HTR-8/SVneo (cell line): ENCODE data around the gene SBNO2.

Experiments used
- DNase-seq: peaks from one replicate; pipeline ENCODE4 v3.0.0; 2011; ENCODE audit warnings: low spot score, mixed read lengths; ENCODE audit not compliant: insufficient read length
- FAIRE-seq: peaks from 2 replicates; lab custom pipeline; 2011; peaks lifted over from hg19 to GRCh38; lab: Jason Lieb, UNC

Gene SBNO2, protein sequence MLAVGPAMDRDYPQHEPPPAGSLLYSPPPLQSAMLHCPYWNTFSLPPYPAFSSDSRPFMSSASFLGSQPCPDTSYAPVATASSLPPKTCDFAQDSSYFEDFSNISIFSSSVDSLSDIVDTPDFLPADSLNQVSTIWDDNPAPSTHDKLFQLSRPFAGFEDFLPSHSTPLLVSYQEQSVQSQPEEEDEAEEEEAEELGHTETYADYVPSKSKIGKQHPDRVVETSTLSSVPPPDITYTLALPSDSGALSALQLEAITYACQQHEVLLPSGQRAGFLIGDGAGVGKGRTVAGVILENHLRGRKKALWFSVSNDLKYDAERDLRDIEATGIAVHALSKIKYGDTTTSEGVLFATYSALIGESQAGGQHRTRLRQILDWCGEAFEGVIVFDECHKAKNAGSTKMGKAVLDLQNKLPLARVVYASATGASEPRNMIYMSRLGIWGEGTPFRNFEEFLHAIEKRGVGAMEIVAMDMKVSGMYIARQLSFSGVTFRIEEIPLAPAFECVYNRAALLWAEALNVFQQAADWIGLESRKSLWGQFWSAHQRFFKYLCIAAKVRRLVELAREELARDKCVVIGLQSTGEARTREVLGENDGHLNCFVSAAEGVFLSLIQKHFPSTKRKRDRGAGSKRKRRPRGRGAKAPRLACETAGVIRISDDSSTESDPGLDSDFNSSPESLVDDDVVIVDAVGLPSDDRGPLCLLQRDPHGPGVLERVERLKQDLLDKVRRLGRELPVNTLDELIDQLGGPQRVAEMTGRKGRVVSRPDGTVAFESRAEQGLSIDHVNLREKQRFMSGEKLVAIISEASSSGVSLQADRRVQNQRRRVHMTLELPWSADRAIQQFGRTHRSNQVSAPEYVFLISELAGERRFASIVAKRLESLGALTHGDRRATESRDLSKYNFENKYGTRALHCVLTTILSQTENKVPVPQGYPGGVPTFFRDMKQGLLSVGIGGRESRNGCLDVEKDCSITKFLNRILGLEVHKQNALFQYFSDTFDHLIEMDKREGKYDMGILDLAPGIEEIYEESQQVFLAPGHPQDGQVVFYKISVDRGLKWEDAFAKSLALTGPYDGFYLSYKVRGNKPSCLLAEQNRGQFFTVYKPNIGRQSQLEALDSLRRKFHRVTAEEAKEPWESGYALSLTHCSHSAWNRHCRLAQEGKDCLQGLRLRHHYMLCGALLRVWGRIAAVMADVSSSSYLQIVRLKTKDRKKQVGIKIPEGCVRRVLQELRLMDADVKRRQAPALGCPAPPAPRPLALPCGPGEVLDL (N-terminal part only)

DNA sequence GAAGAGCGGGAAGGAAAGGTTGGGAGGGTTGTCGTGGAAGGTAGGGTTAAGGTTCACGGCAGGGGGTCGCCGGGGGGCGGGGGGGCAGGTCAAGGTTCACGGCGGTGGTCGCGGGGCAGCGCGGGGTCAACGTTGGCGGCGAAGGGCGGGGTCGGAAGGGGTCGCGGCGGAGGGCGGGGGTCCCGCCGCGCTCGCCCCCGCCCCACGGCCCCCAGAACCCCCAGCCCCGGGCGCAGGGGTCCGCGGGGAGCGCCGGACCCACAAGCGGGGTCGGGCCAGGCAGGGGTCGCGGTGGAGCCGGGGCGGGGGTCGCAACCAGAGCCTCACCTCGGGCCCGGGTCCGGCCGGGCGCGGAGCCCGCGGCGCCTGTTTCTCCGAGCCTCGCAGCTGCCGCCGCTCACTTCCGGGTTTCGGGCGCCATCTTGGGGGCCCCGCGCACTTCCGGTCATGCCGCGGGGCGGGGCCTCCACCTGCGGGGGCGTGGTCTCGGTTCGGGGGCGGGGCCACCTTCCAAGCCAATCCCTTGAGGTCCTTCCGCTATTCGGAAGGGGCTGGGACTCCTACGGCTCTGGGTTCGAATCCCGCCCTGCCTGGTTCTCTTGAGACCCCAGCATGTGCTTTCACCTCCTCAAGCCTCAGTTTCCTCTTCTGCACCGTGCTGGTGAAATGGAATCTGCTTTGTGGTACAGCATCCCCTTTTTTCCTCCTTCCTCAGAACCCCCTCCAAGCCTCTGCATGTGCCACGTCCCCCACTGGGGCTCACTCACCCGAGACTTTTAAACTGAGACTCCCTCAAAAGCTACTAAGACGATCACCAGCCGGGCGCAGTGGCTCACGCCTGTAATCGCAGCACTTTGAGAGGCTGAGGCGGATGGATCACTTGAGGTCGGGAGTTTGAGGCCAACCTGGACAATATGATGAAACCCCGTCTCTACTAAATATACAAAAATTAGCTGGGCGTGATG, at the start of gene SBNO2:
Gene SBNO2 (minus strand): TSS at position 424 of the 965 bp plus-strand sequence. CDS start 19,992 bp downstream, outside the sequence.
- DNase-seq = peak; percentile 78
- no peak for FAIRE-seq

DNA sequence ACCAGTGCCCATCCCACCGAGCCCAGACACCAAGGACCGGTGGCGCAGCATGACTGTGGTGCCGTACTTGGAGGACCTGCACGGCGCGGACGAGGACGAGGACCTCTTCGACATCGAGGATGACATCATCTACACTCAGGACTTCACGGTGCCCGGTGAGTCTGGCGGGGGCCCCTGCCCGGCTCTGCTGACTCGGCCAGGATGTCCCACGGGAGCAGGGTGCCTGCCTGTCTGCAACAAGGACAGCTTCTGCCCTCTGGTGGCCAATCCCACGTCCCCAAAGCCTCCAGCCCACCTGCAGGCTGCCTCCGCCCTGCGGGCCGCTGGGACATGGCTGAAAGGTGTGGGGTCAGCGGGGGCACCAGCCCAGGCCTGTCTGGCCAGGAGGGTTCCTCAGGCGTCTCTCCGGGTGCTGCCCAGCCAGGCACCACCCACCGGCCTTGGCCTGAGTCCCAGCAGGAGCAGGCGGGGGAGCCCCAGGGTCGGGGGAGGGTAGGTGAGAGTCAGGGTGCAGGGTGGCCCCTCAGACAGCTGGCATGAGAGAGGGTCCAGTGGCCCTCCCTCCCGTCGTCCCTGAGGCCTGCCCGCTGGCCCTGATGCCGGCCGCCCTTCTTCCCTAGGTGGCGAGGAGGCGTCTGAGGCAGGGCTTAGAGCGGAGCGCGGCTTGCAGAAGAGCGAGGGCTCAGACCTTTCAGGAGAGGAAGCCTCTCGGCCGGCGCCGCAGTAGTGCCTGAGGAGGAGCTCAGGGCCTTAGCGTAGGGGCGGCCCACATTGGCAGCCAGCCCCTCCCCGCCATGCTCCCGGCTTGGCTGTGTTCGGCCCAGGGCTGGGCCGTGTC, 49.2 kb upstream of the SBNO2 start:
- no peak for FAIRE-seq
- DNase-seq = peak; percentile 43

DNA sequence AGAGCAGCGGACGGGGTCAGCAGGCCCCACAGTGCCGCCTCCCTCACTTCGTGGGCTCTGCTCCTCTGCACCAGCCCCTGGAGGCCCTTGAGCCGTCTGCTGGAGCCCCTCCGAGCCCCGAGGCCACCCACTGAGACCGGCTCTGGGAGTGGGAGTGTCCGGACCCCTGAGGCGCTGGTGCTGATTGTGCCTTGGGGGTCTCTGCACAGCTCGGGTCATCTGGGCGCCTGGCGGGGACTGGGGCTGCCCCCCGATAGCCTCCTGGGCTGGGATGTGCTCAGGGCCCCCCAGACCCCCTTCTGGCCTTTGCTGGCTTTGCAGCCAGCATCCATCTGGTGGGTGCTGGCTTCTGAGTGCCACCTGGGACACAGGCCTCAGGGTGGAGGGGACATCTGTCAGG, 48.3 kb upstream of the SBNO2 start:
- DNase-seq (no peak), FAIRE-seq (no peak)

DNA sequence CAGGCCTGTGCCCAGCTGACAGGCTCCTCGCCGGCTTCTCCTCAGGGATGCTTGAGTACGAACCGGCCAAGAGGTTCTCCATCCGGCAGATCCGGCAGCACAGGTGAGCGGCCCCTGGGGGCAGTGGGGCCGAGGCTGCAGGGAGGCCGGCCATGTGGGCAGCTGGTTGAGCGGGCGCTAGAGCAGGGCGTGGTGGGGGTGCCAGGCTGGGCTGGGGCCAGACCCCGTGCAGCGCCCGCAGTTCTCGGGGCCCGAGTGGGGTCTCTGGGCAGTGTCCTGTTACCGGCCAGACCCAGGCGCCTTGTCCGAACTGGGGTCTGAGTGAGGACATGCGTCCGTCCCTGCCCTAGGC, 47.8 kb upstream of the SBNO2 start:
- DNase-seq (no peak), FAIRE-seq (no peak)

DNA sequence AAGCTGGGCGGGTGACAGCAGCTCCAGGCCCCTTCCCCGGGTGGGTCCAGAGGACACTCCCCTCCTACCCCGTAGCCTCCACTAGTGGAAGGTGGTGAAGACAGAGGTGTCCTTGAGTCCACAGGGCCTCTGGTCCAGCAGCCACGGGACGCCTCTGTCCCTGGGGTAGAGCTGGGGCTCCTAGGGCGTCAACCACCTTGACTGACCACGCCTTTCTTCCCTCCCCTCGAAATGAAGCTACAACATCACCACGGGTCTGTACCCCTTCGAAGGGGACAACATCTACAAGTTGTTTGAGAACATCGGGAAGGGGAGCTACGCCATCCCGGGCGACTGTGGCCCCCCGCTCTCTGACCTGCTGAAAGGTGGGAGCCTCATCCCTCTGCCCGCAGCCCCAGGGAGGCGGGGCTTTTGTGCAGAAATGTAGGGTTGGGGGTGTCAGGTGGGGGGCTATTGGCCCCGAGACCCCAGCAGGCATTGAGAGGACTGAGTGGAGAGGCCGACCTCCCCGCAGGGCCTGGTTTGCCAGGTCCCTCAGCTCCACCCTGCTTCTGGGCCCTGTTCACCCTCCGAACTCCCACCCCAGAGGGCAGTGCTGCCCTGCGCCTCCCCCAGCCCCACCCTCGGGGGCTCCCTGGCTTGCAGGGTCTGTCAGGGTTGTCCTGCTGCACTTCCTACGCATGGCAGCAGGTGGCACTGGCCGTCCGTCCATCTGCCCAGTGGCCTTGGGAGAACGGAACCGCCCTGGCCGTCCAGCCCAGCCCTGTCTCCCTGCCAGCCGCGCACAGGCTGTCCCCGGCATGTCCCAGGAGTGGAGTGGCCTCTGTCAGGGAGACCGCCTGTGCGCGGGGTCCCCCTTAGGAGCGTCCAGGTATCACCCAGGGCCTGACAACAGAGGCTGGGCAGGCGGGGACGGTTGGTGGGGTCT, 47.2 kb upstream of the SBNO2 start:
- FAIRE-seq = peak; percentile 28
- DNase-seq = no peak

DNA sequence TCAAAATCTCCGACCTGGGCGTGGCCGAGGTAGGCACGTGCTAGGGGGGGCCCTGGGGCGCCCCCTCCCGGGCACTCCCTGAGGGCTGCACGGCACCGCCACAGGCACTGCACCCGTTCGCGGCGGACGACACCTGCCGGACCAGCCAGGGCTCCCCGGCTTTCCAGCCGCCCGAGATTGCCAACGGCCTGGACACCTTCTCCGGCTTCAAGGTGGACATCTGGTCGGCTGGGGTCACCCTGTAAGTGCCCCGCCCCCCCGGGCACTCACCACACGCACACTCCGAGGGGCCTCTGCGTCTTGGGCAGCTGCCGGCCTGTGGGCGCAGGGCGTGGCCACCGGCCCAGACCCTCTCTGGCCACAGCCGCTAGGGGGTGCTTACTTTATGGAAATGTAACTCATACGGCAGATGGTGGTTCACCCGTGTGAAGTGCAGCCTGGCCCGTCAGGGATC, 46.4 kb upstream of the SBNO2 start:
- no peak for FAIRE-seq
- no peak for DNase-seq

DNA sequence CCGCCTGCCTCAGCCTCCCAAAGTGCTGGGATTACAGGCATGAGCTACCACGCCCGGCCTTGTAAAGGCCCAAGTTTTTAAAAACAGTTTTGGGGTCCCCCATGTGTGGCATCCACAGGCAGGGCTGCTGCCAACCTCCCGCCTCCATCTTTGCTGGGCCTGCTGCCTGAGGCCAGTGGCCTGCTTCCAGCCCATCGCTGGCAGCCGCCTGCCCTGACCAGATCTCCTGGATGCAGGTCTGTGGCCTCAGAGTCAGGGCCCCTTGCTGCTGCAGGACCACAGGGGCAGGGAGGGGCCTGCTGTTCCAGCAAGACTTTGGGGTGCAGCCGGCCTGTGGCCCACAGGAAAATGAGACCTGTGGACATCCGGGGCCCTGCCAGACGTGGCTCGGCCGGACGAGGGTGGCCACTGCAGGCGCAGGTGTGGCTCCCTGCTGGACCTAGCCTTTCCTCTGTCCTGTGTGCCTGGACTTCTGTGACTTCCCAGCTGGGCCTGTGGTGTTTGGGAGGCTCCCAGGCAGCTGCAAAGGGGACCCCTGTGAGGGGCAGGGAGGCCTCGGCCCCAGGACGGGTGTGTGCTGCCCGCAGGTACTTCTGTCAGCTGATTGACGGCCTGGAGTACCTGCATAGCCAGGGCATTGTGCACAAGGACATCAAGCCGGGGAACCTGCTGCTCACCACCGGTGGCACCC, 45.9 kb upstream of the SBNO2 start:
- FAIRE-seq (no peak), DNase-seq (no peak)

DNA sequence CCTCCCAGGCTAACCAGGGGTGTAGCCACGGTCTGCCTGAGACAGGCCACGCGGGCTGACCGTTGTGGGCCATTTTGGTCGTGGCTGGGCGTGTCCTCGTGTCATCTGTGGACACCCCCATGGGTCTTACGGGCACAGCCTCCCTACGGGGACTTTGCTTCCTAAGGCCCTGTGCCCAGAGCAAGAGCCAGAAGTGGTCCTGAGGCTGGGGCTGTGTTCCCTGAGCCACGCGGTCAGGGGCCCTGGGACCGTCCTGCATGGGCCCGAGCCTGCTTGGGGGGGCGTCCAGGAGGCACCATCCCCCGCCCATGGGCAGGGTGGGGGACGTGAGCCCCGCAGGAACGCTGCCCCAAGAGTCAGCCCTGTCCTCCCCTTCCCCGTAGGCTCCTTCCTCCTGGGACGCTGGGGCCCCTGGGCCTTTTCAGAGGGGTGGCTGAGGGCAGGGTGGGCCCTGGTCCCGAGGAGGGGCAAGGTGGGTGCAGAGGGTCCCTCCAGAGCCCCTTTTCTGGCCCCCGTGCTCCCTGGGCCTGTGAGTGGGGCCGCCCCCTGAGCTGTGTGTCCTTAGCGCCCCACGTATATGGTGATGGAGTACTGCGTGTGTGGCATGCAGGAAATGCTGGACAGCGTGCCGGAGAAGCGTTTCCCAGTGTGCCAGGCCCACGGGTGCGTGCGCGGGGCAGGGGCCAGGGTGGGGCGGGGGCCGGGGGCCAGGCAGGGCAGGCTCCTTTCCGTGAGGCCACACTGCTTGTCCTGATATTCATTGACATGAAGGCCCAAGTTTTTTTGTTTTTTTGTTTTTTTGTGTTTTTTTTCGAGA, 44.9 kb upstream of the SBNO2 start:
- DNase-seq (no peak), FAIRE-seq (no peak)

DNA sequence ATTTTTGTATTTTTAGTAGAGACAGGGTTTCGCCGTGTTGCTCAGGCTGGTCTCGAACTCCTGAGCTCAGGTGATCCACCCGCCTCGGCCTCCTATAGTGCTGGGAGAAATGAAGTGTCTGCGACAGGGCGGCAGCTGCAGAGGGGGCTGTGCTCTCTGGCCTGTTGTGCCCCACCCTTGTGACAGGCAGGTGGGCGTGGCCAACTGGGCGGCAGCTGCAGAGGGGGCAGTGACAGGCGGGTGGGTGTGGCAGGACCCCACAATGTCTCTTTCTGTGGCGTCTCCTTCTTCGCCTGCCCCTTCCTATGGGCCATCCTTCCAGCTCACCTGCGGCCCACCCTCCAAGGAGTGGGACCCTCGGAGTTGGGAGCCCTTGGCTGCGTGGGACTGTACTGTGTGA, 43.3 kb upstream of the SBNO2 start:
- FAIRE-seq = no peak
- DNase-seq = no peak

DNA sequence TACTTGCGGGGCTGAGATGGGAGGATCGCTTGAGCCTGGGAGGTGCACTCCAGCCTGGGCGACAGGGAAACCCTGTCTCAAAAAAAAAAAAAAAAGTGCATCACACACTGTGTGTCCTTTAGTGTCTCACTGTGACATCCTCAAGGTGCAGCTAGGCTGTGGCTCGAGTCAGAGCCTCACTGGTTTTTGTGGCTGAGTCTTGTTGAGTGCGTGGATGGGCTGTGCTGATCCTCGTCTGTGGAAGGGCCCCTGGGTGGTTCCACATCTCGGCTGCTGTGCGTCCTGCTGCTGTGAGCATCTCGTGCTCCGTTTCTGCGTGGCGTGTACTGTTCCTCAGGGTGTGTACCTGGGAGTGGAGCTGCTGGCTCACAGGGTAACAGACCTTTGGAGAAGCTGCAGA, 42.7 kb upstream of the SBNO2 start:
- DNase-seq (no peak), FAIRE-seq (no peak)

DNA sequence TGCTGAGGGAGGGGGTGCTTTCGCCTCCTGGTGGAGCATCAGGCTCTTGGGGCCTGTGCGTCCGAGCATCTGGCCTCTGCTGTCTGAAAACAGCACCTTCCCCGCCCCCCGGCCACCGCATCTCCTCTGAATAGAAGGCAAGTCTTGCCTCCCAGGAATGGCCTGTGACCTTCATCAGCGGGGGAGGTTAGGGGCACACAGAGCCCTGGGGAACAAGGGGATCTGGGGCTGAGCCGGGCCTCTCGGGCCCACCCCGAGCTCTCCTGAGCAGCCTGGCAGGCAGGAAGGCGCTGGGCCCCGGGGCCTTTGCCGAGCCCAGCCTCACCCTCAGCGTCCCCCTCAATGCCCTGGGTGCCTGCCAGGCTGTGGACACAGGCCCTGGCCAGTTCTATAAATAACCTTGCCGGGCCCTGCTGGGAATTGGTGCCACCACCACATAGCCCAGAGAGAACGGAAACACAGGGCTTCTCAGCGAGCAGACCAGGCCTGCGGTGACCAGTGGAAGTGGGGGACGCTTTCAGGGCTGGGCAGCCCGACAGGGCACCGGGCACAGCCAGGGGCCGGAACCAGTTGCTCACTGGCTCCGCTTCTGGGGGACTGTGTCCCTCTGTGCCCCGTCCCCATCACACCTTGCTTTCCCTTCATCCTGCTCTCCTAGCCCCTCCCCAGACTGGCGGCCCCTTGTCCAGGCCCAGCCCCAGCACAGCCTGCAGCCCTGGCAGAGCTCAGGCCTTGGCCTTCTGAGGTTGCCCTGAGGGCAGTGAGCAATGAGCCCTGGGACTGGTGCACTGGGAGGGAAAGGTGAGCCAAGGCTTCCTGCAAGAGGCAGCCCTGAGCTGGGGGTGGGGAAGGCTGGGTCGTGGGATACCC, 41.0 kb upstream of the SBNO2 start:
- DNase-seq (no peak), FAIRE-seq (no peak)

DNA sequence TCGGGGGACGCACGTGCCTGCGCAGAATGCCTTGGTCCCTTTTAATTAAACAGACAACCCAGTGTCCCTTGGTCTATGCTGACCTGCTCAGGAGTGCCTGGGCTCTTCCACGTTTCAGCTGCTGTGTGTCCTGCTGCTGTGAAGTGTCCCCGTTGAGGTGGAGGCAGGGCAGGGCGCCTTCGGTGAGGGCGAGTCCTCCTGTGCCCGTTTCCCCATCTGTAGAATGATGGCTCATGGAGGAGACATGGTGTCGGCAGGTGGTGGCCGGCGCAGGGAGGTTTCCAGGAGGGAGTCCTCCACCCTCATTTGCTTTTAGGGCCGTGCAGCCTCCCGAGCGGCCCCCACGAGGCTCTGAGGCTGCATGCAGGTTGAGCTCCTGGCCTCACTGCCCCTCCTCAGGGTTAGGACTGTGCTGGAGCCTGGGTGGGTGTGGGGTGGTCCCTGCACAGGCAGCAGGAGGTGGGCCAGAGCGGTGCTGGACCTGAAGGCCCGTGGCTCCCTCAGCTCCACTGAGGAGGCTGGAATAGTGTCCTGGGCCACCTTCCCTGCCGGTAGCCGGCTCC, 40.3 kb upstream of the SBNO2 start:
- FAIRE-seq = no peak
- no peak for DNase-seq

DNA sequence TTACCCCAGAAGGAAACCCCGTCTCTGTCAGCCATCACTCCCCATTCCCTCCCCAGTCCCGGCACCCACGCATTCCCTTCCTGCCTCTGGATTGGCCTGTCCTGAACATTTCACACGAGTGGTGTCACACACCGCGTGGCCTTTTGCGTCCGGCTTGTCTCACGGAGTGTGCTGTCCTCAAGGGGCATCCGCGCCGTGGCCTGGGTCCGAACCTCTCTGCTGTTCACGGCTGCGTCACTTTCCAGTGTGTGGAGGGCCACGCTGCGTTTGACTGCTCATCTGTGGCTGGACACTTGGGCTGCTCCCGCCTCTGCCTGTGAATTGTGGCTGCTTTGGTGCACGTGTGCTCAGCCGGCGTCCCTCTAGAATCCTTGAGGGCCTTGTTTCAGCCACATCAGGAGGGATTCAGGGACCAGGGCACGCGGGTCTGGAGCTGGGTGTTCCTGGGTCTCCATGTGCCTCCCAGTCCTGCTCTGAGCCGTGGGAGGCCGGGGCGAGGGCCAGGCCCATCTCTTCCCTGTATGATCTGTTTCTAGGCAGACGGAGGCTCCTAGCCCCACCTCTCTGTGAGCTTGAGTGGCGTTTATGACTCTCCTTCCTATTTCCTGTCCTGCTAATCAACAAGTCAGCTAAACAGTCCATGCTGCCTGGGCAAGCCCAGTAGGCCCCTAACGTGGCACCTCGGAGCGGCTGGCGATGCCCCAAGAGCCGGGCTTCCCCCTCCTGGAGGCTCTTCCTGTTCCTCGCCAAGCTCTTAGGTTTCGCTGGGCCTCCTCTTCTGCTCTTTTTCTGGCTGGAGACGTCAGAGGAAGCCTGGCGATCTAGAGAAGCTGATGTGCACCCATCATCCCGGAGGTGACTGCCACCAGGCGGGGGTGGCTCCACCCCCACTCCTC, 39.6 kb upstream of the SBNO2 start:
- no peak for DNase-seq
- FAIRE-seq = no peak
